Stimulated activated naive B cell treated with anti-CD40 and anti-IgM and Interleukin-4, amounts not matched to agents 10 μg/mL and 1 μg/mL and 100 μg/mL, for 72 hours (primary cell): Measurements from ENCODE around the gene H3-3A.

Experiments used
- ATAC-seq, 2 donors: fragments of 150-1000 bp; cut with Tn5 transposase; replicated peaks; 2 replicates each; pipeline ENCODE4 v1.10.0; 2021; ENCODE audit warnings: moderate library complexity in 1 of 2
- DNase-seq: peaks from one replicate; pipeline ENCODE4 v3.0.0; 2021
- H3K27ac Mint-ChIP-seq: one replicate; pipeline ENCODE4 v1.8.0; 2022; ENCODE audit warnings: mild to moderate bottlenecking, mixed read lengths
- H3K27me3 Mint-ChIP-seq, 2 donors: one replicate each; pipeline ENCODE4 v1.8.0; 2022; ENCODE audit warnings: mixed read lengths in 2 of 2
- H3K36me3 Mint-ChIP-seq, 2 donors: one replicate each; pipeline ENCODE4 v1.8.0; 2022; ENCODE audit warnings: mixed read lengths in 2 of 2, mild to moderate bottlenecking in 1 of 2
- H3K4me1 Mint-ChIP-seq, 2 donors: one replicate each; pipeline ENCODE4 v1.8.0; 2022; ENCODE audit warnings: mixed read lengths in 2 of 2, mild to moderate bottlenecking in 1 of 2
- H3K4me3 Mint-ChIP-seq, 2 donors: one replicate each; pipeline ENCODE4 v1.8.0; 2022; ENCODE audit warnings: mild to moderate bottlenecking in 2 of 2, mixed read lengths in 2 of 2, moderate library complexity in 1 of 2
- H3K9me3 Mint-ChIP-seq, 2 donors: one replicate each; pipeline ENCODE4 v1.8.0; 2022; ENCODE audit warnings: mixed read lengths in 2 of 2, mild to moderate bottlenecking in 1 of 2

H3-3A gene

GRCh38 chr1:226062558-226063223 lies at the start of gene H3-3A:
TSS of gene H3-3A (plus strand) at chr1:226062716. CDS start at chr1:226064352, 1,636 bp downstream.
- H3K27ac Mint-ChIP-seq = peak within 1 kb of the TSS; percentile 100
- H3K36me3 Mint-ChIP-seq = peaks cover 35 to 37% of the 10 kb centered on the region in 2 donors
- DNase-seq (peak; percentile 94), ATAC-seq (peak; percentile 84 to 87)
- peak within 1 kb of the TSS; percentile 98 to 100 for H3K4me3 Mint-ChIP-seq
- no peaks in the 10 kb centered on the region for H3K27me3 Mint-ChIP-seq
- H3K4me1 Mint-ChIP-seq = peaks cover 25 to 38% of the 10 kb centered on the region in 2 donors
- no peaks in the 10 kb centered on the region for H3K9me3 Mint-ChIP-seq

GRCh38 chr1:226017070-226017469 lies 45.4 kb upstream of the H3-3A start:
- ATAC-seq (no peak), DNase-seq (no peak)
- H3K4me3 Mint-ChIP-seq = no peak overlapping the region
- H3K36me3 Mint-ChIP-seq = no peaks in the 10 kb centered on the region
- no peaks in the 10 kb centered on the region for H3K27me3 Mint-ChIP-seq
- peak overlapping the region; percentile 54 for H3K27ac Mint-ChIP-seq
- no peaks in the 10 kb centered on the region for H3K9me3 Mint-ChIP-seq
- H3K4me1 Mint-ChIP-seq = peaks cover 12 to 16% of the 10 kb centered on the region in 2 donors

GRCh38 chr1:226019572-226019971 lies 42.9 kb upstream of the H3-3A start:
- no peaks in the 10 kb centered on the region for H3K27me3 Mint-ChIP-seq

GRCh38 chr1:226021401-226021800 lies 41.1 kb upstream of the H3-3A start:
- no peak overlapping the region for H3K27ac Mint-ChIP-seq
- ATAC-seq (no peak), DNase-seq (no peak)
- no peaks in the 10 kb centered on the region for H3K27me3 Mint-ChIP-seq
- no peaks in the 10 kb centered on the region for H3K9me3 Mint-ChIP-seq
- peaks cover 0 to 8% of the 10 kb centered on the region in 2 donors for H3K4me1 Mint-ChIP-seq
- H3K36me3 Mint-ChIP-seq = no peaks in the 10 kb centered on the region
- no peak overlapping the region for H3K4me3 Mint-ChIP-seq

More at GRCh38 chr1:226019572-226019971, 42.9 kb upstream of the H3-3A start:
- ATAC-seq (no peak), DNase-seq (no peak)
- Mint-ChIP-seq H3K27ac (no peak overlapping the region), H3K4me1 (peaks cover 8 to 13% of the 10 kb centered on the region in 2 donors), H3K9me3 (no peaks in the 10 kb centered on the region), H3K36me3 (no peaks in the 10 kb centered on the region), H3K4me3 (no peak overlapping the region)

- H3K4me1 Mint-ChIP-seq = peaks cover 0 to 8% of the 10 kb centered on the region in 2 donors
- no peak overlapping the region for H3K4me3 Mint-ChIP-seq
- no peak for ATAC-seq
These were observed 40.7 kb upstream of the H3-3A start for GRCh38 chr1:226021801-226022200.

GRCh38 chr1:226023735-226024134 lies 38.8 kb upstream of the H3-3A start:
- no peaks in the 10 kb centered on the region for H3K27me3 Mint-ChIP-seq

More at GRCh38 chr1:226021801-226022200, 40.7 kb upstream of the H3-3A start:
- Mint-ChIP-seq H3K27me3 (no peaks in the 10 kb centered on the region), H3K9me3 (no peaks in the 10 kb centered on the region), H3K36me3 (no peaks in the 10 kb centered on the region), H3K27ac (no peak overlapping the region)
- DNase-seq = no peak

GRCh38 chr1:226026833-226027232 lies 35.7 kb upstream of the H3-3A start:
- Mint-ChIP-seq H3K27me3 (no peaks in the 10 kb centered on the region), H3K9me3 (no peaks in the 10 kb centered on the region), H3K4me1 (peaks cover 40 to 43% of the 10 kb centered on the region in 2 donors), H3K36me3 (no peaks in the 10 kb centered on the region), H3K4me3 (no peak overlapping the region), H3K27ac (peak overlapping the region; percentile 20)
- no peak for ATAC-seq
- DNase-seq = no peak

More at GRCh38 chr1:226023735-226024134, 38.8 kb upstream of the H3-3A start:
- ATAC-seq (no peak), DNase-seq (no peak)
- Mint-ChIP-seq H3K4me1 (peaks cover 12 to 17% of the 10 kb centered on the region in 2 donors), H3K36me3 (no peaks in the 10 kb centered on the region), H3K4me3 (no peak overlapping the region), H3K27ac (no peak overlapping the region), H3K9me3 (no peaks in the 10 kb centered on the region)

- no peaks in the 10 kb centered on the region for H3K27me3 Mint-ChIP-seq
- no peaks in the 10 kb centered on the region for H3K9me3 Mint-ChIP-seq
- DNase-seq (no peak), ATAC-seq (no peak)
- no peak overlapping the region for H3K4me3 Mint-ChIP-seq
- H3K36me3 Mint-ChIP-seq = no peaks in the 10 kb centered on the region
- peak overlapping the region; percentile 95 for H3K27ac Mint-ChIP-seq
- peaks cover 38 to 49% of the 10 kb centered on the region in 2 donors for H3K4me1 Mint-ChIP-seq
These were observed 34.8 kb upstream of the H3-3A start for GRCh38 chr1:226027538-226028217.

GRCh38 chr1:226029093-226029496 lies 33.4 kb upstream of the H3-3A start:
- no peaks in the 10 kb centered on the region for H3K9me3 Mint-ChIP-seq
- peaks cover 42 to 57% of the 10 kb centered on the region in 2 donors for H3K4me1 Mint-ChIP-seq
- H3K27ac Mint-ChIP-seq = peak overlapping the region; percentile 95
- H3K4me3 Mint-ChIP-seq = peak overlapping the region; percentile 39 to 62
- ATAC-seq (peak; percentile 87 to 90), DNase-seq (peak; percentile 58)
- H3K27me3 Mint-ChIP-seq = no peaks in the 10 kb centered on the region
- no peaks in the 10 kb centered on the region for H3K36me3 Mint-ChIP-seq

- DNase-seq (no peak), ATAC-seq (peak; percentile 52 to 61)
- Mint-ChIP-seq H3K36me3 (no peaks in the 10 kb centered on the region), H3K4me1 (peaks cover 45 to 62% of the 10 kb centered on the region in 2 donors), H3K27ac (peak overlapping the region; percentile 95), H3K4me3 (peak overlapping the region; percentile 57 to 62), H3K9me3 (no peaks in the 10 kb centered on the region), H3K27me3 (no peaks in the 10 kb centered on the region)
These were observed 32.8 kb upstream of the H3-3A start for GRCh38 chr1:226029568-226030225.

GRCh38 chr1:226033582-226033981 lies 28.9 kb upstream of the H3-3A start:
- H3K9me3 Mint-ChIP-seq = no peaks in the 10 kb centered on the region
- DNase-seq = no peak
- no peak for ATAC-seq
- H3K27ac Mint-ChIP-seq = peak overlapping the region; percentile 54
- H3K4me3 Mint-ChIP-seq = no peak overlapping the region
- H3K27me3 Mint-ChIP-seq = no peaks in the 10 kb centered on the region
- H3K4me1 Mint-ChIP-seq = peaks cover 35 to 62% of the 10 kb centered on the region in 2 donors
- no peaks in the 10 kb centered on the region for H3K36me3 Mint-ChIP-seq

GRCh38 chr1:226033991-226034390 lies 28.5 kb upstream of the H3-3A start:
- no peaks in the 10 kb centered on the region for H3K36me3 Mint-ChIP-seq
- no peaks in the 10 kb centered on the region for H3K9me3 Mint-ChIP-seq
- DNase-seq = no peak
- no peak for ATAC-seq
- no peaks in the 10 kb centered on the region for H3K27me3 Mint-ChIP-seq
- peaks cover 31 to 58% of the 10 kb centered on the region in 2 donors for H3K4me1 Mint-ChIP-seq
- no peak overlapping the region for H3K4me3 Mint-ChIP-seq
- no peak overlapping the region for H3K27ac Mint-ChIP-seq

- Mint-ChIP-seq H3K27me3 (no peaks in the 10 kb centered on the region), H3K27ac (no peak overlapping the region), H3K4me1 (peaks cover 26 to 53% of the 10 kb centered on the region in 2 donors), H3K4me3 (no peak overlapping the region), H3K36me3 (no peaks in the 10 kb centered on the region), H3K9me3 (no peaks in the 10 kb centered on the region)
- DNase-seq = no peak
- peak; percentile 61 to 74 for ATAC-seq
These were observed 28.0 kb upstream of the H3-3A start for GRCh38 chr1:226034482-226034881.

GRCh38 chr1:226035915-226036314 lies 26.6 kb upstream of the H3-3A start:
- no peak for ATAC-seq
- H3K27ac Mint-ChIP-seq = no peak overlapping the region

More at GRCh38 chr1:226035915-226036314, 26.6 kb upstream of the H3-3A start:
- Mint-ChIP-seq H3K4me1 (peaks cover 16 to 38% of the 10 kb centered on the region in 2 donors), H3K36me3 (no peaks in the 10 kb centered on the region), H3K27me3 (no peaks in the 10 kb centered on the region), H3K9me3 (no peaks in the 10 kb centered on the region), H3K4me3 (no peak overlapping the region)
- DNase-seq = no peak
